GM21576 (cell line): ENCODE data around the gene ANK2.

ENCODE experiments used
- ATAC-seq: cut with Tn5 transposase; IDR thresholded peaks from one replicate; pipeline ENCODE4 v1.9.1; 2021; ENCODE audit warnings: mild to moderate bottlenecking, moderate library complexity; ENCODE audit not compliant: unreplicated experiment

The ANK2 gene

DNA sequence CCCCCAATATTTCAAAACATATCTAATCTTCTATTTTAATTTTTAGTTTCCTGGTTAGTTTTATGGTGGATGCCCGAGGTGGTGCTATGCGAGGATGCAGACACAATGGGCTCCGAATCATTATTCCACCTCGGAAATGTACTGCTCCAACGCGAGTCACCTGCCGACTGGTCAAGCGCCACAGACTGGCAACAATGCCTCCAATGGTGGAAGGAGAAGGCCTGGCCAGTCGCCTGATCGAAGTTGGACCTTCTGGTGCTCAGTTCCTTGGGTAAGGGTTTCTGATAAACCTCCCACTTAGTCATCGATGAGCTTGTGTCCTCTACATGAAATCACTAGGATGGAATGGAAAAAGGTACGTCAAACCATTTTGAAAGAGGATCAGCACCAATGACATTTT, 280.7 kb downstream of the ANK2 start:
- ATAC-seq, result no peak

DNA sequence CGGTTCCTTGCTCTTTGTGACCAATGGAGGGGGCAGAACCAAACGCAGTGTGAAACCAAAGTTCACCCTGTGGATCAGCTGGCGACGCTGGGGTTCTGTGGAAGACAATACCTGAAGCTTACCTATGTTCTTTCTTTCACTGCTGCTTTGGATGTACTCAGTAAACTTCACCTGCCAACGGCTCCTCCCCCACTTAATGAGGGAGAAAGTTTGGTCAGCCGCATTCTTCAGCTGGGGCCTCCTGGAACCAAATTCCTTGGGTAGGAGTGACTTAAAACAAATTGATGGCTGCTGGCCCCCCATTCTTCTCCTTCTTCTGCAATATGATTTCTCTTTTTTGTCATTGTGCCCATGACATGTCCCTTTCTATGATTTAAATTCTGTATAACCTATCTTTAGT, 282.4 kb downstream of the ANK2 start:
- ATAC-seq, result no peak

GRCh38 chr4:113332701-113333100, 283.2 kb downstream of the ANK2 start:
- ATAC-seq, result no peak

DNA sequence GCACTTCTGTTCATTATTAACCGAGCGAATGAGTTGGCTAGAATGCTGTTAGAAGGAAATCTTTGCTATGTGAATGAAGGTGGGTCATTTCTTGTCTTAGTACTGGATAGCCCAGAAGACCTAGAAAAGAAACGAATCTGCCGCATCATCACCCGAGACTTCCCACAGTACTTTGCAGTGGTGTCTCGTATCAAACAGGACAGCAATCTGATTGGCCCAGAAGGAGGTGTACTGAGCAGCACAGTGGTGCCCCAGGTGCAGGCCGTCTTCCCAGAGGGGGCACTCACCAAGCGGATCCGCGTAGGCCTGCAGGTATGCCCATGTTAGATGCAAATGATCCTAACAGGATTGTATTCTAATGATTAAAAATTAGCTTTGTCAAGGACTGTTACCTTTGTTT, 286.3 kb downstream of the ANK2 start:
- no peak for ATAC-seq

- no peak for ATAC-seq
Observed at GRCh38 chr4:113336556-113336955, 287.1 kb downstream of the ANK2 start.

DNA sequence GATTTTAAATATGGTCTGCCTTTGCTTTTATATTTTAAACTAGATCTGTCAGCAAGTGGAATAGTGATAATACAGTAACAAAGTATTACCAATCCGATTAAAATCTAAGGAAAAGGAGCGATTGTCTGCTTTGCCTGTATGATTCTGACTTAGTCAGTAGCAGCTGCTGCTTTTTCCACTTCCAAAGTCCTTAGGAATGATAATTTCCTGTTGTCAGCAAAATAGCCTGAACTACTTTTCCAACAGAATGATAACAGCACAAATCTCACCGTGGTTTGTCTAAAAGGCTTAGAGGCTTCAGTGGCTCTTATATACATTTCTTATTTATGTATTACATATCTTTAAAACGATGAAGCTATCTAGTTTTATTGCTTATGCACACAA, 290.0 kb downstream of the ANK2 start:
- ATAC-seq, result no peak

DNA sequence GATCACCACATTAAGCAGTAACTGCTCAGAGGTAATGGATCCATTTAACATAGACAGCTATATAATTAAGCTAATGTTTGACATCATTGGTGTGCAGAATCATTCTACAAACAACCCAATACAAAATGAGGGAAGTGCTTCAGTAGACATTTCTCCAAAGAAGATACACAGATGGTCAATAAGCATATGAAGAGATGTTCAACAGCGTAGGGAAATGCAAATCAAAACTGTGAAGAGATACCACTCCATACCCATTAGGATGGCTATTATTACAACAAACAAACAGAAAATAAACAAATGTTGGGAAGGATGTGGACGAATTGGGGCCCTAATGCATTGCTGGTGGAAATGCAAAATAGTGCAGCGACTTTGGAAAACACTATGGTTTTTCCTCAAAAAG, 294.6 kb downstream of the ANK2 start:
- ATAC-seq, result no peak

GRCh38 chr4:113347245-113347644, 297.8 kb downstream of the ANK2 start:
- no peak for ATAC-seq

DNA sequence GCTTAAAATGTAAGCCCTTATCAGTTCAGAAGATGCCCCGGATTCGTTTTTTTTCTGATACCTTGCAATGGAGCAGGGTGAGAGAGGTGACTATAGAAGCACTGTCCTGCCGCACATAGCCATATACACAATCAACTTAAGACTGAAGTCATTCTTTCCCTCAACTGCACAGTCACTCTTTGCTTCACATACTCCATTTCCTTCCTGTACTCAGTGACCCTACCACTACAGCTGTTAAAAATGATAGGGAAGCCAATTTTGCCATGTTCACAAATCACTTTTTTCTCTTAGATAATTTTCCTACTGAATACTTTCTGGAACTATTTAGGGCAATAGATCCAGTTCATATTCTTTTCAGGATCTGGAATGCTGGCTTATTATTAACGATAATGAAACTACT, 300.0 kb downstream of the ANK2 start:
- ATAC-seq, result peak; percentile 71

DNA sequence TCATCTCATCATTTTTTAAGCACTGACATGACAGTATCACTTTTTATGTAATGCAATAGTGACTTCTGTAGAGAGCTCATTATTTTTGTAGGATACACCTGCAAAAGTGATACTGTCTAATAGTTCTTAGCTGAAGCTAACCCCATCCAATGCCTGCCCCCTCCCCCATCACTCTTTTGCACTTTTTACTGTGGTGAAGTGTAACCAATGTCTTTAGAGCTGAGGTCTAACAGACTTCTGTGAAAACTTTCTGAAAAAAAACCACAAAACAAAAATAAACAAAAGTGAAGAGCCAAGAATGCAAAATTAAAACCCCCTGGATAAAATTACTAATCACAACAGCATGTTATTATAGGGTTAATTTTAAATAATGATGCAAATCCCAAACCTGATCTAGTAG, 301.1 kb downstream of the ANK2 start:
- no peak for ATAC-seq

DNA sequence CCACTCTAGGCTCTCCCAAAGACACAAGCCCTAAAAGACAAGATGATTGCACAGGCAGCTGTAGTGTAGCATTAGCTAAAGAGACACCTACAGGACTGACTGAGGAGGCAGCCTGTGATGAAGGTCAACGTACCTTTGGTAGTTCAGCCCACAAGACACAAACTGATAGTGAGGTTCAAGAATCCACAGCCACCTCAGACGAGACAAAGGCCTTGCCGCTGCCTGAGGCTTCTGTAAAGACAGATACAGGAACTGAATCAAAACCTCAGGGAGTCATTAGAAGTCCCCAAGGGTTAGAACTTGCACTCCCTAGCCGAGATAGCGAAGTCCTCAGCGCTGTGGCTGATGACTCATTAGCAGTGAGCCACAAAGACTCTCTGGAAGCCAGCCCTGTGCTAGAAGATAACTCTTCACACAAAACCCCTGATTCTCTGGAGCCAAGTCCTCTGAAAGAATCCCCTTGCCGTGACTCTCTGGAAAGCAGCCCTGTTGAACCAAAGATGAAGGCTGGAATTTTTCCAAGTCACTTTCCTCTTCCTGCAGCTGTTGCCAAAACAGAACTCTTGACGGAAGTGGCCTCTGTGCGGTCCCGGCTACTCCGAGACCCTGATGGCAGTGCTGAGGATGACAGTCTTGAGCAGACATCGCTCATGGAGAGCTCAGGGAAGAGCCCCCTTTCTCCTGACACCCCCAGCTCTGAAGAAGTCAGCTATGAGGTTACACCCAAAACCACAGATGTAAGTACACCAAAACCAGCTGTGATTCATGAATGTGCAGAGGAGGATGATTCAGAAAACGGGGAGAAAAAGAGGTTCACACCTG, 306.3 kb downstream of the ANK2 start:
- peak; percentile 98 for ATAC-seq

- ATAC-seq, result no peak
Observed at GRCh38 chr4:113356453-113356852, 307.0 kb downstream of the ANK2 start.

DNA sequence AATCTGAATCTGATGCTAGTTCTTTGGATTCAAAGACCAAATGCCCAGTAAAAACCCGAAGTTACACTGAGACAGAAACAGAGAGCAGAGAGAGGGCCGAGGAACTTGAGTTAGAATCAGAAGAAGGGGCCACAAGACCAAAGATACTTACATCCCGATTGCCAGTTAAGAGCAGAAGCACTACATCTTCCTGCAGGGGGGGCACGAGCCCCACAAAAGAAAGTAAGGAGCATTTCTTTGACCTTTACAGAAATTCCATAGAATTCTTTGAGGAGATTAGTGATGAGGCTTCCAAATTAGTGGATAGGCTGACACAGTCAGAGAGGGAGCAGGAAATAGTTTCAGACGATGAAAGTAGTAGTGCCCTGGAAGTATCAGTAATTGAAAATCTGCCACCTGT, 309.3 kb downstream of the ANK2 start:
- no peak for ATAC-seq

- no peak for ATAC-seq
Observed at GRCh38 chr4:113365377-113365776, 315.9 kb downstream of the ANK2 start.

- no peak for ATAC-seq
Observed at GRCh38 chr4:113368056-113368455, 318.6 kb downstream of the ANK2 start.

- no peak for ATAC-seq
Observed at GRCh38 chr4:113371111-113371510, 321.7 kb downstream of the ANK2 start.

DNA sequence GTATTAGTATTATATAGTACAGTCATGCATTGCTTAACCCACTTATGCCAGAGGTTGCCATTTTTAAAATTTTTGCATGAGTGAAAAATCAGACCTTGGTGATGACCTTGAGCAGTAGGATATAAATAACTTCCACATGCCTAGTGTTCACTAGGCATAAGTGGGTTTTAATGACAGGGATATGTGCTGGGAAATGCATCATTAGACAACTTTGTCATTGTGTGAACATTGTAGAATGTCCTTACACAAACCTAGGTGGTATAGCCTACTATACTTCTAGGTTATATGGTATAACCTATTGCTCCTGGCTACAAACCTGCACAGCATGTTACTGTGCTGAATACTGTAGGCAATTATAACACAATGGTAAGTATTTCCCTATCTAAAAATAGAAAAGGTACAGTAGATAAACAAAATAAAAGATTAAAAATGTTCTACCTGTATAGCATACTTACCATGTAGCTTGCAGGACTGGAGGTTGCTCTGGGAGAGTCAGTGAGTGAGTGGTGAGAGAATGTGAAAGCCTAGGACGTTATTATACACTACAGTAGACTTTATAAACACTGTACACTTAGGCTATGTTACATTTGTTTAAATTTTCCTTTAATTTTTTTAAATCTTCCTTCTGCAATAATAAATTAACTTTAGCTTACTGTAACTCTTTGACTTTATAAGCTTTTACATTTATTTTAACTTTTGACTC, 326.7 kb downstream of the ANK2 start:
- no peak for ATAC-seq

- no peak for ATAC-seq
Observed at GRCh38 chr4:113378836-113379235, 329.4 kb downstream of the ANK2 start.

DNA sequence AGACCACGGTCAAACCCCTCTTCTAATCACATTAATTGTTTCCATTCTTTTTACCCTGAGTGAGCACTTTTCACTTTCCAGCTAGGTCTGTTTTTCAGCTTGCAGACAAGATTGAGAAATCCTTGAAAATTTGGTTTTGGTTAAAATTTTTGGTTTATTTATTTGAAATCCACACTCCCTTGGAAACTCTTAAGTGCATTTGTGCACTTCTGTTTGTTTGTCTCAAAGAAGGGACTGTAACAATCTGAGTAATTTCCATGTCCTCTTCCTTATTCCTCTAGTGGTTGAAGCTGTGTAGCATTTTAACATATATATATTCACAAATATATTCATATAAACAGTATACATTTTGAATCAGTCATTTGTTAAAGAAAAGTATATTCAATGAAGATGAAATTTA, 333.3 kb downstream of the ANK2 start:
- no peak for ATAC-seq

DNA sequence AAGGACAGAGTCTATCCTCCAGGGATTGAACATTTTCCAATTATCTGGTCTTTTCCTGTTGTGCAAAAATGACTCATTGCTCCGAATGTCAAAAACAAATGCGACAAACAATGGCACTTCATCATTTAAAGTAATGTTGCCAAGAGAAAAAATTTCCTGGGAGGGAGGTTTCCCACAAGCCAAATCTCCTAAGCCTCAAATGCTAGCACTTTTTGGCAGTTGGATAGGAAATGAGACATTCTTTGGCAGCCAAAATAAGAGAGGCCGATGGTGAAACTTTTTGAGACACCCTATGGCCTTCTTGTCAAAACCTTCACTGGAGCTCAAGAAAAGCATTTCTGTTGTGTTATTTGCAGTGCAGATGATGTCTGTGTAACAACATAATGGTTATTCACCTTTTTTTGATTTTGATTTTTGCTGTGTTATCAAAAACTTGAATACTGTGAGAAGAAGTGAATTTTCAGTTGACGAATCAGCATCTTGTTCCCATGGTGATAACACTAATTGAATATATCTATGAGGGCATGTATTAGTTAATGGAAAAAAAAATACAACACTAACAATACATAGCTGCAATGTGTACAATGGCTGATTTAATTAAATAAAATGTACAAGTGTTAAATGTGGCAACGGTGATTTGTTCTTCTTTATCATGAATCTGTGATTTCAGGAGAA, 333.8 kb downstream of the ANK2 start:
- ATAC-seq, result no peak

GRCh38 chr4:113384600-113384999, 335.1 kb downstream of the ANK2 start:
- ATAC-seq, result no peak
